ENCODE results near the gene OLIG2.

OLIG2 gene

GRCh38 chr21:33029975-33030461 lies 4.3 kb downstream of the OLIG2 start:
- DNase-seq, result no peak
- in situ Hi-C loops (cut with HindIII; ENCODE audit: low pct_ligation_motif_present, low pct_unique_long_range_greater_than_20kb, low sequenced_read_pairs), result no loop called here

GRCh38 chr21:33030633-33031032 lies 4.9 kb downstream of the OLIG2 start:
- in situ Hi-C loops (cut with HindIII; ENCODE audit: low pct_ligation_motif_present, low pct_unique_long_range_greater_than_20kb, low sequenced_read_pairs), result no loop called here

GRCh38 chr21:33031152-33031911 lies 5.6 kb downstream of the OLIG2 start:
- in situ Hi-C loops (cut with HindIII; ENCODE audit: low pct_ligation_motif_present, low pct_unique_long_range_greater_than_20kb, low sequenced_read_pairs), result no loop called here

More at GRCh38 chr21:33030633-33031032, 4.9 kb downstream of the OLIG2 start:
- no peak for DNase-seq

GRCh38 chr21:33032434-33033047 lies 6.8 kb downstream of the OLIG2 start:
- no peak for DNase-seq
- in situ Hi-C loops (cut with HindIII; ENCODE audit: low pct_ligation_motif_present, low pct_unique_long_range_greater_than_20kb, low sequenced_read_pairs), result no loop called here

More at GRCh38 chr21:33031152-33031911, 5.6 kb downstream of the OLIG2 start:
- no peak for DNase-seq

GRCh38 chr21:33033094-33033951 lies 7.6 kb downstream of the OLIG2 start:
- DNase-seq, result no peak
- in situ Hi-C loops (cut with HindIII; ENCODE audit: low pct_ligation_motif_present, low pct_unique_long_range_greater_than_20kb, low sequenced_read_pairs), result no loop called here

GRCh38 chr21:33033961-33034413 lies 8.3 kb downstream of the OLIG2 start:
- in situ Hi-C loops (cut with HindIII; ENCODE audit: low pct_ligation_motif_present, low pct_unique_long_range_greater_than_20kb, low sequenced_read_pairs), result no loop called here
- DNase-seq, result no peak

- in situ Hi-C loops (cut with HindIII; ENCODE audit: low pct_ligation_motif_present, low pct_unique_long_range_greater_than_20kb, low sequenced_read_pairs), result no loop called here
- DNase-seq, result no peak
These were observed 9.4 kb downstream of the OLIG2 start for GRCh38 chr21:33035147-33035546.

- in situ Hi-C loops (cut with HindIII; ENCODE audit: low pct_ligation_motif_present, low pct_unique_long_range_greater_than_20kb, low sequenced_read_pairs), result no loop called here
- DNase-seq, result no peak
These were observed 10.9 kb downstream of the OLIG2 start for GRCh38 chr21:33036430-33037162.

GRCh38 chr21:33037501-33037900 lies 11.8 kb downstream of the OLIG2 start:
- in situ Hi-C loops (cut with HindIII; ENCODE audit: low pct_ligation_motif_present, low pct_unique_long_range_greater_than_20kb, low sequenced_read_pairs), result no loop called here
- no peak for DNase-seq

GRCh38 chr21:33039536-33039935 lies 13.8 kb downstream of the OLIG2 start:
- DNase-seq, result no peak
- in situ Hi-C loops (cut with HindIII; ENCODE audit: low pct_ligation_motif_present, low pct_unique_long_range_greater_than_20kb, low sequenced_read_pairs), result no loop called here

- in situ Hi-C loops (cut with HindIII; ENCODE audit: low pct_ligation_motif_present, low pct_unique_long_range_greater_than_20kb, low sequenced_read_pairs), result no loop called here
- DNase-seq, result no peak
These were observed 14.5 kb downstream of the OLIG2 start for GRCh38 chr21:33040215-33040614.

GRCh38 chr21:33041981-33042380 lies 16.2 kb downstream of the OLIG2 start:
- in situ Hi-C loops (cut with HindIII; ENCODE audit: low pct_ligation_motif_present, low pct_unique_long_range_greater_than_20kb, low sequenced_read_pairs), result no loop called here
- DNase-seq, result no peak

GRCh38 chr21:33042812-33043211 lies 17.1 kb downstream of the OLIG2 start:
- DNase-seq, result peak; percentile 85
- in situ Hi-C loops (cut with HindIII; ENCODE audit: low pct_ligation_motif_present, low pct_unique_long_range_greater_than_20kb, low sequenced_read_pairs), result no loop called here

GRCh38 chr21:33046455-33046854 lies 20.7 kb downstream of the OLIG2 start:
- in situ Hi-C loops (cut with HindIII; ENCODE audit: low pct_ligation_motif_present, low pct_unique_long_range_greater_than_20kb, low sequenced_read_pairs), result no loop called here
- no peak for DNase-seq

GRCh38 chr21:33047231-33047630 lies 21.5 kb downstream of the OLIG2 start:
- no peak for DNase-seq
- in situ Hi-C loops (cut with HindIII; ENCODE audit: low pct_ligation_motif_present, low pct_unique_long_range_greater_than_20kb, low sequenced_read_pairs), result no loop called here

- DNase-seq, result no peak
- in situ Hi-C loops (cut with HindIII; ENCODE audit: low pct_ligation_motif_present, low pct_unique_long_range_greater_than_20kb, low sequenced_read_pairs), result no loop called here
These were observed 26.2 kb downstream of the OLIG2 start for GRCh38 chr21:33051925-33052324.

GRCh38 chr21:33053951-33054350 lies 28.2 kb downstream of the OLIG2 start:
- in situ Hi-C loops (cut with HindIII; ENCODE audit: low pct_ligation_motif_present, low pct_unique_long_range_greater_than_20kb, low sequenced_read_pairs), result no loop called here

GRCh38 chr21:33055991-33056390 lies 30.3 kb downstream of the OLIG2 start:
- DNase-seq, result no peak
- in situ Hi-C loops (cut with HindIII; ENCODE audit: low pct_ligation_motif_present, low pct_unique_long_range_greater_than_20kb, low sequenced_read_pairs), result no loop called here

More at GRCh38 chr21:33053951-33054350, 28.2 kb downstream of the OLIG2 start:
- no peak for DNase-seq
